ENCODE data around the gene UGT8.

UGT8 gene

GRCh38 chr4:114636192-114636935 is 37.8 kb downstream of the UGT8 start:
- TF ChIP-seq CTCF (IDR thresholded peaks at IDR 0.05; ENCODE audit: low read depth, low read length): no peak
- TF ChIP-seq EZH2phosphoT487 (IDR thresholded peaks at IDR 0.05; ENCODE audit: low read depth): no peak

GRCh38 chr4:114642173-114642780 is 43.7 kb downstream of the UGT8 start:
- Histone ChIP-seq H3K79me2 (ENCODE audit: low read length) (peaks cover 59% of the 10 kb centered on the region), H3K4me2 (ENCODE audit: low read length) (no peak overlapping the region), H3K36me3 (replicated peaks; ENCODE audit: low read depth, low read length) (peaks cover 16% of the 10 kb centered on the region), H4K20me1 (ENCODE audit: insufficient read depth, low read length) (peaks cover 33% of the 10 kb centered on the region), H3K27me3 (ENCODE audit: low read depth, low read length) (no peaks in the 10 kb centered on the region), H3K27ac (ENCODE audit: low read length) (no peak overlapping the region), H2AFZ (ENCODE audit: low read depth, low read length) (no peak overlapping the region), H3K4me3 (ENCODE audit: low read length) (no peak overlapping the region), H3K9ac (ENCODE audit: low read length) (no peak overlapping the region), H3K4me1 (ENCODE audit: low read length) (no peaks in the 10 kb centered on the region), H3K9me3 (ENCODE audit: insufficient read depth, low read length) (no peaks in the 10 kb centered on the region)
- TF ChIP-seq CTCF (IDR thresholded peaks at IDR 0.05; ENCODE audit: low read depth, low read length) (no peak), EZH2phosphoT487 (IDR thresholded peaks at IDR 0.05; ENCODE audit: low read depth) (no peak)

More at GRCh38 chr4:114636192-114636935, 37.8 kb downstream of the UGT8 start:
- Histone ChIP-seq H3K4me1 (ENCODE audit: low read length) (0 out of 2 replicates have a peak, but pooled peaks cover 3% of the 10 kb centered on the region), H3K27ac (ENCODE audit: low read length) (no peak overlapping the region), H3K36me3 (replicated peaks; ENCODE audit: low read depth, low read length) (peaks cover 22% of the 10 kb centered on the region), H2AFZ (ENCODE audit: low read depth, low read length) (no peak overlapping the region), H3K9ac (ENCODE audit: low read length) (no peak overlapping the region), H3K4me2 (ENCODE audit: low read length) (no peak overlapping the region), H4K20me1 (ENCODE audit: insufficient read depth, low read length) (peaks cover 30% of the 10 kb centered on the region), H3K79me2 (ENCODE audit: low read length) (peaks cover 77% of the 10 kb centered on the region), H3K27me3 (ENCODE audit: low read depth, low read length) (no peaks in the 10 kb centered on the region), H3K9me3 (ENCODE audit: insufficient read depth, low read length) (no peaks in the 10 kb centered on the region), H3K4me3 (ENCODE audit: low read length) (no peak overlapping the region)

GRCh38 chr4:114649908-114650307 is 51.3 kb downstream of the UGT8 start:
- H3K27ac ChIP-seq (ENCODE audit: low read length): no peak overlapping the region
- H3K4me2 ChIP-seq (ENCODE audit: low read length): no peak overlapping the region
- H2AFZ ChIP-seq (ENCODE audit: low read depth, low read length): no peak overlapping the region
- H3K9me3 ChIP-seq (ENCODE audit: insufficient read depth, low read length): no peaks in the 10 kb centered on the region
- H3K4me1 ChIP-seq (ENCODE audit: low read length): no peaks in the 10 kb centered on the region
- H3K4me3 ChIP-seq (ENCODE audit: low read length): no peak overlapping the region
- no peaks in the 10 kb centered on the region for H3K27me3 ChIP-seq (ENCODE audit: low read depth, low read length)
- H3K79me2 ChIP-seq (ENCODE audit: low read length): peaks cover 62% of the 10 kb centered on the region
- TF ChIP-seq EZH2phosphoT487 (IDR thresholded peaks at IDR 0.05; ENCODE audit: low read depth) (no peak), CTCF (IDR thresholded peaks at IDR 0.05; ENCODE audit: low read depth, low read length) (no peak)
- H4K20me1 ChIP-seq (ENCODE audit: insufficient read depth, low read length): peaks cover 38% of the 10 kb centered on the region
- H3K36me3 ChIP-seq (replicated peaks; ENCODE audit: low read depth, low read length): no peaks in the 10 kb centered on the region
- no peak overlapping the region for H3K9ac ChIP-seq (ENCODE audit: low read length)

- Histone ChIP-seq H3K36me3 (replicated peaks; ENCODE audit: low read depth, low read length) (no peaks in the 10 kb centered on the region), H3K4me1 (ENCODE audit: low read length) (no peaks in the 10 kb centered on the region), H4K20me1 (ENCODE audit: insufficient read depth, low read length) (peaks cover 48% of the 10 kb centered on the region), H3K9me3 (ENCODE audit: insufficient read depth, low read length) (no peaks in the 10 kb centered on the region), H3K27ac (ENCODE audit: low read length) (no peak overlapping the region), H3K4me2 (ENCODE audit: low read length) (no peak overlapping the region), H3K79me2 (ENCODE audit: low read length) (peaks cover 59% of the 10 kb centered on the region), H3K4me3 (ENCODE audit: low read length) (no peak overlapping the region), H3K9ac (ENCODE audit: low read length) (no peak overlapping the region), H2AFZ (ENCODE audit: low read depth, low read length) (no peak overlapping the region), H3K27me3 (ENCODE audit: low read depth, low read length) (no peaks in the 10 kb centered on the region)
- TF ChIP-seq EZH2phosphoT487 (IDR thresholded peaks at IDR 0.05; ENCODE audit: low read depth) (no peak), CTCF (IDR thresholded peaks at IDR 0.05; ENCODE audit: low read depth, low read length) (no peak)
These were observed 55.1 kb downstream of the UGT8 start for GRCh38 chr4:114653675-114654074.
